AG20443 (cell line): ENCODE results near the gene C2orf74.

Experiments used
- DNase-seq: peaks from one replicate; pipeline ENCODE4 v3.0.0; 2012; ENCODE audit warnings: low spot score, mixed read lengths

Gene C2orf74

DNA sequence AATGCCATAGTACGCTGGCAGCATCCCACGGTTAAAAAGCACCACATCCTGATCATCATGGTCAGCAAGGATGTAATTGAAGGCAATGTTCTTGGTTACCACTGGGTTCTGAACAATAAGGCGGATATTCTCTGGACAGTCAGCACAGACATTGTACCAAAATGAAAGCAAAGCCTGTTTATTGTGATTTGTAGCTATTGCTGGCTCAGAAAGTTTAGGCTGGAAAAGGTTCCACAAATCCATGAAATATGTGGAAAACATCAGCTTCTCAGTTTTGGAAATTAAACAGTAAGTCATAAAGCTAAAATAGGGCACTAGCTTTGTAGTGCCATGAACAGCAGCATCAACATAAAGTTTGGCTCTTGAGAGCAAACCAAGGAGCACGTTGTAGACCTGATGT lies 52.2 kb downstream of the C2orf74 start:
- no peak for DNase-seq
